Osteocyte (in vitro differentiated cells): ENCODE data around the gene CENPP. TPM values are rescaled to one million over a fixed set of nuclear protein-coding genes. Genes with fewer than 3 reads are reported as not detected.
A peak's percentile ranks its signal among the peaks of the same experiment; 100 is the strongest.

Experiments used
- DNase-seq: peaks from one replicate; pipeline ENCODE4 v3.0.0; 2021; ENCODE audit warnings: mixed read lengths; ENCODE audit not compliant: unreplicated experiment; ENCODE audit errors: extremely low spot score
- H3K27ac Mint-ChIP-seq: one replicate; pipeline ENCODE4 v1.8.0; 2021; ENCODE audit warnings: mild to moderate bottlenecking, mixed read lengths; ENCODE audit not compliant: unreplicated experiment
- H3K27me3 Mint-ChIP-seq: one replicate; pipeline ENCODE4 v1.8.0; 2021; ENCODE audit warnings: mixed read lengths; ENCODE audit not compliant: unreplicated experiment
- H3K36me3 Mint-ChIP-seq: one replicate; pipeline ENCODE4 v1.8.0; 2021; ENCODE audit warnings: mixed read lengths; ENCODE audit not compliant: unreplicated experiment
- H3K4me1 Mint-ChIP-seq: one replicate; pipeline ENCODE4 v1.8.0; 2021; ENCODE audit warnings: mixed read lengths; ENCODE audit not compliant: unreplicated experiment
- H3K4me3 Mint-ChIP-seq: one replicate; pipeline ENCODE4 v1.8.0; 2021; ENCODE audit warnings: mild to moderate bottlenecking, moderate library complexity, mixed read lengths; ENCODE audit not compliant: unreplicated experiment
- H3K9me3 Mint-ChIP-seq: one replicate; pipeline ENCODE4 v1.8.0; 2021; ENCODE audit warnings: mixed read lengths; ENCODE audit not compliant: unreplicated experiment
- total RNA-seq: library from RNA; stranded (reverse); gene quantifications from 2 replicates; pipeline ENCODE4 v1.2.1, GENCODE V29; 2021
- TF ChIP-seq, protein P1 (sequence below): fragments of 200-600 bp; sonication (generic); IDR thresholded peaks from 2 replicates; pipeline ENCODE4 v1.5.0; 2021; ENCODE audit warnings: antibody characterized with exemption, mild to moderate bottlenecking, moderate library complexity

The CENPP gene
- total RNA-seq, 1 donor from 2014 or later, result 11.6 TPM

DNA sequence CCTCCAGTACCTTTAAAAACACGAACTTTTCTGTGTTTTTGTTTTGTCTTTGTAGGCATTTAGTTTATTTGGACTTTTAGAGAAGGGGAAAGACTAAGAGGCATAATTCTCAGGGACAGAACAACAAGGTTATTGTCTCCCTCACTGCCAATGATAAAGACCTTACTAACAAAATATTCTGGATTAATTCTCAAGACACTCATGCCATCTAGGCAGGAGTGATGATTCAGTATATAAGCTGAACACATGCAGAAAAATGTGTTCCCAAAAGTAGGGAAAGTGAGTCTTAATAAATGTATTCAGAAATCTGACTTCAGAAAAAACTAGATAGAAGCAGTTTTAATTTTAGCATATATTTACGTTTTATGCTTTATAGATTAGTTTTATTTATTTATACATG is 173.9 kb downstream of the CENPP start:
- Mint-ChIP-seq H3K4me1 (peaks cover 60% of the 10 kb centered on the region), H3K27me3 (no peaks in the 10 kb centered on the region), H3K4me3 (no peak overlapping the region), H3K9me3 (no peaks in the 10 kb centered on the region), H3K27ac (no peak overlapping the region), H3K36me3 (peaks cover 29% of the 10 kb centered on the region)
- no peak for DNase-seq
- TF ChIP-seq, protein P1, sequence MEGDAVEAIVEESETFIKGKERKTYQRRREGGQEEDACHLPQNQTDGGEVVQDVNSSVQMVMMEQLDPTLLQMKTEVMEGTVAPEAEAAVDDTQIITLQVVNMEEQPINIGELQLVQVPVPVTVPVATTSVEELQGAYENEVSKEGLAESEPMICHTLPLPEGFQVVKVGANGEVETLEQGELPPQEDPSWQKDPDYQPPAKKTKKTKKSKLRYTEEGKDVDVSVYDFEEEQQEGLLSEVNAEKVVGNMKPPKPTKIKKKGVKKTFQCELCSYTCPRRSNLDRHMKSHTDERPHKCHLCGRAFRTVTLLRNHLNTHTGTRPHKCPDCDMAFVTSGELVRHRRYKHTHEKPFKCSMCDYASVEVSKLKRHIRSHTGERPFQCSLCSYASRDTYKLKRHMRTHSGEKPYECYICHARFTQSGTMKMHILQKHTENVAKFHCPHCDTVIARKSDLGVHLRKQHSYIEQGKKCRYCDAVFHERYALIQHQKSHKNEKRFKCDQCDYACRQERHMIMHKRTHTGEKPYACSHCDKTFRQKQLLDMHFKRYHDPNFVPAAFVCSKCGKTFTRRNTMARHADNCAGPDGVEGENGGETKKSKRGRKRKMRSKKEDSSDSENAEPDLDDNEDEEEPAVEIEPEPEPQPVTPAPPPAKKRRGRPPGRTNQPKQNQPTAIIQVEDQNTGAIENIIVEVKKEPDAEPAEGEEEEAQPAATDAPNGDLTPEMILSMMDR, result no peak

GRCh38 chr9:92500725-92501124 is 175.0 kb downstream of the CENPP start:
- Mint-ChIP-seq H3K4me1 (peaks cover 63% of the 10 kb centered on the region), H3K36me3 (peaks cover 29% of the 10 kb centered on the region), H3K27ac (no peak overlapping the region), H3K4me3 (no peak overlapping the region), H3K27me3 (no peaks in the 10 kb centered on the region), H3K9me3 (no peaks in the 10 kb centered on the region)
- TF ChIP-seq, protein P1, result no peak
- no peak for DNase-seq

DNA sequence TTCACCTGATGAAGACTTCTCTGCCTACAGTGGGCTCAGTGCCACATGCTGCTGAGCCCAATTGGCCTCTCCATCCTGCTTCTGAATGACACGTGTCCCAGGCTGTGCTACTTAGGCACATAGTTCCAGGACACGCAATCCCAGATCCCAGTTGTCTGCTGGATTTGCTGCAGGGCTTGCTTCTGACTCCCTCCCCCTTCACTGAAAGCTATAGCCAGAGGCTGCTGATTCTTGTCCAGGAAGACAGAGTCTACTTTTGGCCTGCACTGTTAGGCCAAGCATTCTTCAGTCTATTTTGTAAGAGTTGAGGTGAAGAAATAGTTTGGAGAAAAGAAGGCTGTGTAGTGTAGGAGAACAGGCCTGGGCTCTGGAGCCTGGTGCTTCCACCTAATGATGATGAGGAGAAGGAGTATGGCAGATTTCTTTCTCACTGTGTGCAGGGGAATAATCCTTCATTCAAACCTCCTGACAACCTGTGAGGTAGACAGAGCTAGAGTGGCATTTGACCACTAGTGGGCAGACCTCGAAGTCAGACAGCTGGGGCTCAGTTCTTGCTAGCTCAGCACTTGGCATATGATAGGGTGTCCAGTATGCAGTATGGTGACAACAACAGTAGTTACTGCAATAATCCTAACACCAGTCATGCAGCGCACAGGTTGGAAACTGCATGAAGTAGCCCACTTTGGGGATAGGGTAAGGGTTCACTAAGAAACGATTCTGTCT is 176.1 kb downstream of the CENPP start:
- H3K4me1 Mint-ChIP-seq, result peaks cover 64% of the 10 kb centered on the region
- TF ChIP-seq, protein P1, result peak; percentile 33
- H3K36me3 Mint-ChIP-seq, result peaks cover 24% of the 10 kb centered on the region
- no peaks in the 10 kb centered on the region for H3K27me3 Mint-ChIP-seq
- no peak for DNase-seq
- H3K4me3 Mint-ChIP-seq, result no peak overlapping the region
- H3K27ac Mint-ChIP-seq, result peak overlapping the region; percentile 62
- H3K9me3 Mint-ChIP-seq, result no peaks in the 10 kb centered on the region

DNA sequence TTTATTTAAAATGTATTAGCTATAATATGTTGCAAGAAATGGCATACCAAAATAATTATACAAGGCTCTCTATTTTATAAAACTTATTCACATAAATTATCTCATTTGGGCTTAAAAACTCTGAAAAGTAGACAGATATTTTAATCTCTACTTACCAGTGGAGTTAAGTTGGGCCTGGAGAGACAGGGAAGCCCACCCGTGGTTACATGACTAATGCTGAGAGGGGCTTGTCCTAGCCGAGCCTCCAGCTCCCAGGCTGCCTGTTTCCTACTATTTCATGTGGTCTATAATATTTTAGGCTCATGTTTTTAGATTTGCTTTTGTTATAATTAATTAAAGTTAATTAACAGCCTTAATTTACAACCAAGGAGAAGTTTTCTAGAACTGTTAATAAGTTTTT is 177.4 kb downstream of the CENPP start:
- H3K36me3 Mint-ChIP-seq, result peaks cover 21% of the 10 kb centered on the region
- DNase-seq, result no peak
- no peak overlapping the region for H3K4me3 Mint-ChIP-seq
- H3K9me3 Mint-ChIP-seq, result no peaks in the 10 kb centered on the region
- no peak overlapping the region for H3K27ac Mint-ChIP-seq
- H3K4me1 Mint-ChIP-seq, result peaks cover 66% of the 10 kb centered on the region
- TF ChIP-seq, protein P1, result no peak
- no peaks in the 10 kb centered on the region for H3K27me3 Mint-ChIP-seq

GRCh38 chr9:92504881-92505280 is 179.1 kb downstream of the CENPP start:
- H3K4me3 Mint-ChIP-seq, result peak overlapping the region; percentile 35

More at GRCh38 chr9:92504881-92505280, 179.1 kb downstream of the CENPP start:
- H3K4me1 Mint-ChIP-seq, result peaks cover 58% of the 10 kb centered on the region
- DNase-seq, result no peak
- TF ChIP-seq, protein P1, result no peak
- peak overlapping the region; percentile 98 for H3K27ac Mint-ChIP-seq
- peaks cover 18% of the 10 kb centered on the region for H3K36me3 Mint-ChIP-seq
- no peaks in the 10 kb centered on the region for H3K27me3 Mint-ChIP-seq
- no peaks in the 10 kb centered on the region for H3K9me3 Mint-ChIP-seq
